Erythroblast (primary cell): ENCODE results near the gene RIOK1.

Experiments used
- DNase-seq, 2 experiments: peaks; one replicate each; lab custom pipeline; 2025; lab: John Stamatoyannopoulos, UW
- GATA1 ChIP-seq: IDR thresholded peaks from 2 replicates; pipeline ENCODE4 v1.6.1; 2011; ENCODE audit warnings: low read depth, mild to moderate bottlenecking, control low read depth, low read length, moderate library complexity
- POLR2A ChIP-seq: IDR thresholded peaks from 2 replicates; pipeline ENCODE4 v1.6.1; 2011; ENCODE audit warnings: mild to moderate bottlenecking, low read length

The RIOK1 gene

DNA sequence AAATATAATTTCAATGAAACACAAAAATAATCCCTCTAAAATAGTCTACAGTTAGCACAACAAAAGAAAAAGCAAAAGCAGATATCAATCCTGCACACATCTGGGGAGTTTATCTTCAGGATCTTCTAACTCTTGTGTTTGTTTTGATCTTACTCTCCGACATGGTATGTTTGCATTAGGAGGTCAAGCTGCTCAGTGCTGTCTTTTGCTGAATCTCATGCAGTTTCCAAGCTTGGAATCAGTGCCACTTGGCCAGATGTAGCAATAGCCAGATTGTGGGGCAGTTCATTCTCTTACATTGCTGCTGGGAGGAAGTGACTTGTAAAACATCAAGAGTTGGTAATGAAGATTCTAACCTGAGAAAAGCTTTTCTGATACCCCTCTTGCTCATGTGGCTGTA lies 29.5 kb downstream of the RIOK1 start:
- DNase-seq: no peak
- TF ChIP-seq POLR2A (no peak), GATA1 (no peak)

DNA sequence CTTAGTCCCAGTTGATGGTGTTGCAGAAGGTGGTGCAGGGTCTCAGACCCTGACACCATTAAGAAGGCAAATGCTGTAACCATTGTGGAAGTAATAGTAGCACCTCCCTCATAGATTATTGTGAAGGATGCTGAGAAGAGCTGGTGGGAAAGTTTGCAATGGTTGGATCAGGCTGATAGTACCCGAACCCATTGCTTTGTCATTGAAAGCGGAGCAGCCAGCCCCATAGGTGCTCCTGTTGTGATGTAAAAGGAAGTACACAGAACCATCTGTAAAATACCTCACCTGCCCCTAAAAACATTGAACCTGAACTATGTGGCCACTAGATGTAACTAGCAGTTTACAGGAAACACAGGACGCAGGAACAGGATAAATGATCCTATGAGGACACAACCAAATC lies 31.5 kb downstream of the RIOK1 start:
- DNase-seq: no peak
- no peak for TF ChIP-seq GATA1
- no peak for TF ChIP-seq POLR2A

DNA sequence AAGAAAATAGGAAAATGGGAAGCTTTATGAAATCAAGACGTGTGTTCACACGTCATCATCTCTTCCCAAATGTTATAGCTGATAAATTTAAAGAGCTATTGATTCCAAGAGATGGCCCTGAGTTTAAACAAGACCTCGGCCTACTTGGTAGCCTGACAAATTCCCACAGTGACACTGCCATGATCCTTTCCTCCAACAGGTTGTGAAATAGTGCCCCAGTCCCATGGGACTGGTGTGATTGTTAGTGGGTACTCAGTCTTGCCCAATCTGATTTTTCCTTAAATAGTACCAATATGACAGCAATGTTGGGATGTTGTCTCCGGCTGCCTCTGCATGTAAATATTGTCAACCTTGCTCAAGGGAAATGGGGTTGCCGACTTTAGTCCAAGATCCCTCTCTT lies 34.5 kb downstream of the RIOK1 start:
- DNase-seq: no peak
- TF ChIP-seq GATA1: no peak
- no peak for TF ChIP-seq POLR2A

DNA sequence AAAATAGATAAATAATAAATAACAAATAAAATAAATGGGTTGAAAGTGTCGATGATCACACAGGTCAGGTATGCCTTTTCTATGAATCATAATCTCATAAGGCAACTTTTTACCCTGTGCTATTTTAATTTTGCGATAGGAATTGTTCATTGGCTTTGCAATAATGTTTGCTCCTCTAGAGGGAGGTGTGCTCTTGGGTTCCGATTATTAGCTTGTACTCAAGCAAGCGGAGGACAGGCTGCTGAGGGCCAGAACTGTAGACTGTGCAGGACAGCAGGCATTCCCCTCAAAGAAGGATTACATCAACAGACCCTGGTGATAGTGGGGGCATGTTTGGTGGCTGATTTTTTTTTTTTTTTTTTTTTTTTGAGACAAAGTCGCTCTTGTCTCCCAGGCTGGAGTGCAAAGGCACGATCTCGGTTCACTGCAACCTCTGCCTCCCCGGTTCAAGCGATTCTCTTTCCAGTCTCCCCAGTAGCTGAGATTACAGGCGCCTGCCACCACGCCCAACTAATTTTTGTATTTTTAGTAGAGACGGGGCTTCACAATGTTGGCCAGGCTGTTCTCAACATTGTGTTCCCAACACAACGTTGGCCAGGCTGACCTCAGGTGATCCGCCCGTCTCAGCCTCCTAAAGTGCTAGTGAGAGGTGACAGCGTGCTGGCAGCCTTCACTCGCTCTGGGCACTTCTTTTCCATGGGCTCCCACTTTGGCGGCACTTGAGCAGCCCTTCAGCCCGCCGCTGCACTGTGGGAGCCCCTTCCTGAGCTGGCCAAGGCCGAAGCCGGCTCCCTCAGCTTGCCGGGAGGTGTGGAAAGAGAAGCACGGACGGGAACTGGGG lies 35.6 kb downstream of the RIOK1 start:
- DNase-seq: peak; percentile 20 to 40
- TF ChIP-seq POLR2A (no peak), GATA1 (no peak)

DNA sequence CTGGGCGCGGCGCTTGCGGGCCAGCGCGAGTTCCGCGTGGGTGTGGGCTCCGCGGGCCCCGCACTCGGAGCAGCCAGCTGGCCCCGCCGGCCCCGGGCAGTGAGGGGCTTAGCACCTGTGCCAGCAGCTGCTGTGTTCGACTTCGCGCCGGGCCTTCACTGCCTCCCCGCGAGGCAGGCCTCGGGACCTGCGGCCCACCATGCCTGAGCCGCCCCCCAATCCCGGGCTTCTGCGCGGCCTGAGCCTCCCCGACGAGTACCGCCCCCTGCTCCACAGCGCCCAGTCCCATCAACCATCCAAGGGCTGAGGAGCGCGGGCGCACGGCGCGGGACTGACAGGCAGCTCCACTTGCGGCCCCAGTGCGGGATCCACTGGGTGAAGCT lies 36.2 kb downstream of the RIOK1 start:
- no peak for TF ChIP-seq GATA1
- no peak for TF ChIP-seq POLR2A
- no peak for DNase-seq

DNA sequence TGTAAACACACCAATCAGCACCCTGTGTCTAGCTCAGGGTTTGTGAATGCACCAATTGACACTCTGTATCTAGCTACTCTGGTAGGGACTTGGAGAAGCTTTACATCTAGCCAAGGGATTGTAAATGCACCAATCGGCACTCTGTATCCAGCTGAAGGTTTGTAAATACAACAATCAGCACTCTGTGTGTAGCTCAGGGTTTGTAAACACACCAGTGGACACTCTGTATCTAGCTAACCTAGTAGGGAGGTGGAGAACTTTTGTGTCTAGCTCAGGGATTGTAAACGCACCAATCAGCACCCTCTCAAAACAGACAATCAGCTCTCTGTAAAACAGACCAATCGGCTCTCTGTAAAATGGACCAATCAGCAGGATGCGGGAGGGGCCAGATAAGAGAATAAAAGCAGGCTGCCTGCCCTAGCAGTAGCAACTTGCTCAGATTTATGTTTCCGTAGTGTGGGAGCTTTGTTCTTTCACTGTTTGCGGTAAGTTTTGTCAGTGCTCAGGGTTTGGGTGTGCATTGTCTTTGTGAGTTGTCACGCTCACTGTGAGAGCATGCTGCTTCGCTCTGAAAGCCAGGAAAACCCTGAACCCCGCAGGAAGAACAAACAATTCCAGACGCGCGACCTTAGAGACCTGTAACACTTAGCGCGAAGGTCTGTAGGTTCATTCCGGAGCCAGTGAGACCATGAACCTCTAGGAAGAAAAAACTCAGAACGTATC lies 37.0 kb downstream of the RIOK1 start:
- TF ChIP-seq GATA1 (no peak), POLR2A (no peak)
- peak; percentile 6 to 11 for DNase-seq

DNA sequence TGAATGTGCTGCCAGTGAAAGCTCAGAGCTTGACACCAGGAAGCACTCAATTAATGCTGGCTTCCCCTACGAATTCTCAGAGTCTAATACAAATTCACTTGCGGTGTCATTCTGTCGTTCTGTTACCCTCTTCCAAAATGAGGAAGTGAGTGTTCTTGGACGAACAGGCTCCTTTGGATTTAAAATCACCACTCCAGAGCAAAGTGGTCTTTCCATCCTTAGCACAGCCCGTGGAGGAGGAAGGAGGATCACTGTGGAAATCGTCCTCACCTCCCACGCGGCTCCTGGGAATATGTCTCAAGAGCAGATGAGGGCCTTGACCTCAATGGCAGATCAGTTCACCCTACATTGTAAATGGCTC lies 41.7 kb downstream of the RIOK1 start:
- TF ChIP-seq POLR2A: no peak
- TF ChIP-seq GATA1: no peak
- DNase-seq: no peak

DNA sequence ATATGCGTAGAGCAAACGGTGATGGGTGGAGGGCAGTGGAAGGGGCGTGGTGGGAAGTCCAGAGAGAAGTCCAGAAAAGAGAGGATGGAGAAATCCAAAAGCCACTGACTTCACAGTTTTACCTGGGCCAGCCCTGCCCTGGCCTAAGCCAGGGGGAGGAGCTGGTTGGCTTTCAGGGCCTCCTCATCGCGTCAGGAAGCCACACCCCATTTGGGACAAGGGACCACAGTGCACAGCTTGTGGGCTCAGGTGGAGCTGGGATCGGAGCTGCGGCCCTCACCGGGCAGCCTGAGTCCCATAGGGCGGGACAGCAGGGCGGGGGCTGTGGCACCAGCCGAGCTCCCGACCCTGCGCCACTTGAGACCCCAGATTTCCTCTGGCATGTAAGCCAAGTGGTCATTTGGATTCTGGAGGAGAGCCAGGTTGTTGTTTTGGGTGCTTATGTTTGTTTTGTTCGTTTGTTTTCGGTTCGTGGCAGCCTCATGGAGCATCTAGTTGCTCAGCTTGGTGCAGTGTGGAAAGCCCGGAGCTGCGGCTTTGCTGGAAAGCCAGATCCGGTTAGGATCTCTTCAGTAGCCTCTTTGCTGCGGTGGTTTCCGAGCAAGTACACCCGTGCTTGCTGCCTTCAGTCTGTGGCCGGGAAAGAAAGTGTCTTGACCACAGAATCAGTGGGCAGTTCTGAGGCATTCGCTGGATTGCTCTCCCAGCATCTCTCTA lies 42.2 kb downstream of the RIOK1 start:
- no peak for TF ChIP-seq POLR2A
- TF ChIP-seq GATA1: no peak
- no peak for DNase-seq

DNA sequence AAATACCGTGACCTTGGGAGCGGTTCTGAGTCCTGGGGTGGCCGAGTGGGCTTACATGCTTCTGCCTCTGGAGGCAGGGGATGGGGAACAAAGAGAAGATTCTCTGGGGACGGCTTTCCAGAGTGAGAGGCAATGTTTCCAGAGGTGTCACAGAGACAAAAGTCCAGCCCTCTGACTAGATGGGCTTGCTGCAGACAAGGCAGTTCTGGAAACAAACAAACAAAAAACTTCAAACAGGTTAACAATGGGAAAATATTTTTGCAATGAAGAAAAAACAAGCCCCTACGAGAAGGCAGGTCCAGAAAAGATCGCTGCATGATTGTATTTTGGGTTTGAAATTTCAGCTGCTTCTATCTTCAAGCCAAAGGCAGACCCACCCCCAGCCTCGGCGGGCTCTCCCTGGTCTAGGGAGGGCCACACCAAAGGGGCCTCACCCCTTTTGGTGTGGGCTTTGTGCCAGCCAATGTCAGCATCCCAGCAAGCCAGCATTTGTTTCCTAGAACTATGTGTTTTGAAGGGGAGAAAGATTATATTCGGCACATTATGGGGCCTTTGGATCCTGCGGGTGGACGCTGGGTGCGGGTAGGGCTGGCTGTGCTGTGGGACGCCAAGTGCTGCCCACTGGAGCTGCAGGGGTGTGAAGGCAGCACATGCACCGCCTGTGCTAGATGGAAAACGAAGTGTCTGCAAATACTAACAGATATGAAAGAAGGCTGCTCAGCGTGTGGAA lies 42.9 kb downstream of the RIOK1 start:
- TF ChIP-seq POLR2A (no peak), GATA1 (no peak)
- no peak for DNase-seq

DNA sequence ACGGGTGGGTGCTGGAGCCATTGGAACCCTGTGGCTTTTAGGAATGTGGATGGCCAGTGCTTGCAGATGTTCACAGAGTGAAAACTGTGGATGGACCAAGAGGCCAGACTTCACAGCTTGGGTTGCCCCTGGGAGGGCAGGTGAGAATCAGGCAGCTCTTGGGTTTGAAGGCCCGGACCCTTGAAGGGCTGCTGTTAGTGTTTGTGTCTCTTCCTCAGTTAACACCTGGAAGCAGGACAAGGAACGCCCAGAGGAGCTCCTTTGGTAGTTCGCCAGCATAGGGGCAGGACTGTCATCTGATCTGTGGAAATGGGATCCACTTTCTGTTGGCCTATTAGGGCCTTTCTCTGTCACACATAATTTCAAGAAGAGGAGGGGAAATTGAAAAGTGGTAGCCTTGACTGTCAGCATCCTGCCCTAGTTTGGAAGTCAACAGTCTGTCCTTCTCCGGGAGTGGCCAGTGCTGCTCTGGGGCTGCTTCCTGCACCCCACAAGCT lies 43.6 kb downstream of the RIOK1 start:
- DNase-seq: no peak
- TF ChIP-seq GATA1: no peak
- TF ChIP-seq POLR2A: no peak

DNA sequence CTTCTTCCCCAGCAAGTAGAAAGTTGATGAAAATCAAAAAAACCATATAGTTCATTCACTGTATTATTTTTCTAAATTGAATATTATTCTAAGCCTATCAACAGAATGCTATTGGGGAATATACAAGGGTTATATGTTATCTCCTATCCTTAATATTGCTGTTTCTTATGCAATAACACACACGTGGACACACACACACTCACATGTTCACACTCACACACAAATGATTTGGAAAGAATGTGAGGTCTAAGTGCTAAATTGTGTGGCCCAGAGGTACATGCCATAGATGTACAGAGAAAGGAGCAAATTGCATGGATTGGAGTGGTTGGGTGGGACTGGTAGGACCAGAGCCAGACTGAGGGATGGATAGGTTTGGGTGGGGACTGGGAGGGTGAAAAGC lies 45.1 kb downstream of the RIOK1 start:
- TF ChIP-seq GATA1: no peak
- no peak for TF ChIP-seq POLR2A
- no peak for DNase-seq

DNA sequence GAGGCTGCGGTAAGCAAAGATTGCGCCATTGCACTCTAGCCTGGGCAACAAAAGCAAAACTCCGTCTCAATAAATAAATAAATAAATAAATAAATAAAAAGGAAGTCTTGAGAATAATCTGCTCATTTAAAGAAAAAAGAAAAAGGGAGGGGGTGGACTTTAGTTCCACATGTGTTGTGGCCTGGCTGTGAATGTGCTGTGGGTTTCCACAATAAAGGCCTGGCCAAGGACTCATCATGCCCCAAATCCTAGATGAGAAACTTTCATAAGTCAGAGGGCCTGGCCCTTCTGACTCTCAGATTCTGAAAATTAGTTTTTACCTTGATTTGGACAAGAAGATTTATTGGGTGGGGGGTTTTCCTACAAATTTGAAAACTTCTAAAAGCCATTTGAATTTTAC lies 48.4 kb downstream of the RIOK1 start:
- DNase-seq: no peak
- TF ChIP-seq GATA1: no peak
- TF ChIP-seq POLR2A: no peak

DNA sequence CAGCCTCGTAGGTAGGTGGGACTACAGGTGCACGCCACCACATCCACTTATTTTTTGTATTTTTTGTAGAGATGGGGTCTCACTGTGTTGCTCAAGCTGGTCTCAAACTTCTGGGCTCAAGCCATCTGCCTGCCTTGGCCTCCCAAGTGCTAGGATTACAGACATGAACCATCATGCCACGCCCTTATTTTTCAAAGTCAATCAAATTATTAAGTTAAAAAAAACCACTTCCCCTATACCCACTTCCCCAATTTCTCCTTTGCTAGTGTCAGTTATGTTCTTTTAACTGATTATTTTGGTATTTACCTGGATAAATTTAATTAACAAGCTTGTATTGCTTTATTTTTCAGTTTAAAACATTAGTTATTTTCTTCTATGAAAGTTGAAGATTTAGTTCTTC lies 49.6 kb downstream of the RIOK1 start:
- no peak for TF ChIP-seq GATA1
- no peak for TF ChIP-seq POLR2A
- no peak for DNase-seq

DNA sequence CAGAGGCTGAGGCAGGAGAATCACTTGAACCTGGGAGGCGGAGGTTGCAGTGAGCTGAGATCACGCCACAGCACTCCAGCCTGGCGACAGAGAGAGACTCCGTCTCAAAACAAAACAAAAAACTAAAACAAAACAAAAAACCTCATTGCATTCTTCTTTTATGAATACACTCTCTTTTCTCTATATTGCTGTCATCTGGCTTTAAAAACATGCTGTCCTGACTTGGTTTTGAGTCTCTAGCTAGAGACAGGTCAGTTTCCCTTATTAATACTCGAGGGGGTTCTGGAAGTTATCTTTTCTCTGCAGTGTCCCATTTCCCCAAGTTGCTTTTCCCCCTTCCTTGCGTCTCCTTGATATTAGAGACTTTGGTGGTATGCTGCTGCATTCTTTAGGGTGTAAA lies 50.9 kb downstream of the RIOK1 start:
- TF ChIP-seq POLR2A (no peak), GATA1 (no peak)
- DNase-seq: no peak
